Left lung (tissue), 10 donors: ENCODE measurements around the gene SLC12A8. TPM values are rescaled to one million over a fixed set of nuclear protein-coding genes. Genes with fewer than 3 reads are reported as not detected.

Experiments
- ATAC-seq: fragments of 200-7000 bp; cut with Tn5 transposase; one replicate; pipeline ENCODE4 v1.9.1; 2020; ENCODE audit warnings: moderate library complexity
- DNase-seq, 4 donors: peaks; one replicate each; pipeline ENCODE4 v3.0.0-alpha.2; 2013 to 2020
- H3K27ac ChIP-seq, 2 donors: fragments of 200-600 bp; sonication (generic) in 1 of 2; one replicate each; pipeline versions ENCODE4 v1.5.0 to v1.8.0; 2020 to 2021
- H3K27me3 ChIP-seq, 2 donors: fragments of 200-600 bp; sonication (generic) in 1 of 2; one replicate each; pipeline versions ENCODE4 v1.5.0 to v1.8.0; 2020 to 2021
- H3K36me3 ChIP-seq, 2 donors: fragments of 200-600 bp; sonication (generic) in 1 of 2; one replicate each; pipeline versions ENCODE4 v1.5.0 to v1.8.0; 2020 to 2021
- H3K4me1 ChIP-seq, 2 donors: fragments of 200-600 bp; one replicate each; pipeline ENCODE4 v1.8.0; 2021
- H3K4me3 ChIP-seq, 2 donors: fragments of 200-600 bp; sonication (generic) in 1 of 2; one replicate each; pipeline versions ENCODE4 v1.5.0 to v1.8.0; 2020 to 2021; ENCODE audit warnings: mild to moderate bottlenecking in 1 of 2
- H3K9me3 ChIP-seq, 2 donors: fragments of 200-600 bp; sonication (generic) in 1 of 2; one replicate each; pipeline versions ENCODE4 v1.5.0 to v1.8.0; 2020 to 2021
- CTCF ChIP-seq, 2 donors: fragments of 200-600 bp; sonication (generic) in 1 of 2; IDR thresholded peaks; one replicate each; pipeline versions ENCODE4 v1.5.0 to v1.8.0; 2021; ENCODE audit warnings: antibody characterized with exemption in 2 of 2
- intact Hi-C, 2 donors: fragments of 100-400 bp; cut with DNase I; formaldehyde crosslinking; loops; one replicate each; pipeline versions ENCODE4 v1.11.2 to v1.14.2; 2022
- polyA plus RNA-seq, 6 donors: library from polyadenylated mRNA; unstranded; fragments of 120-200 nt; gene quantifications; one replicate each; pipeline ENCODE4 v1.2.1, GENCODE V29; 2013; ENCODE audit not compliant: insufficient read length in 6 of 6
- total RNA-seq, 2 donors: library from RNA; stranded (reverse); fragmentation: NEBNext Ultra II Directional; extraction: Animal tissue kit (Norgen Biotek cat#: 25700); gene quantifications; one replicate each; pipeline ENCODE4 v1.2.1, GENCODE V29; 2021
- donor health status: DM: no; HTN: yes; CAD: no.
- donor health status: DM: no; HTN: no; CAD: no.

The SLC12A8 gene
- total and polyA plus RNA-seq, 8 donors, result 1.1 to 17.1 (median 1.6) TPM

GRCh38 chr3:125059488-125060245 is 152.9 kb downstream of the SLC12A8 start:
- peaks cover 20 to 52% of the 10 kb centered on the region in 2 donors for H3K4me1 ChIP-seq
- no peak for TF ChIP-seq CTCF (IDR thresholded peaks at IDR 0.05)

GRCh38 chr3:125058959-125059358 is 153.6 kb downstream of the SLC12A8 start:
- Histone ChIP-seq H3K9me3 (no peaks in the 10 kb centered on the region), H3K4me1 (peaks cover 27 to 59% of the 10 kb centered on the region in 2 donors), H3K4me3 (no peak overlapping the region), H3K27me3 (peaks cover 0 to 19% of the 10 kb centered on the region in 2 donors), H3K27ac (no peak overlapping the region), H3K36me3 (no peaks in the 10 kb centered on the region)
- TF ChIP-seq CTCF (IDR thresholded peaks at IDR 0.05), result no peak
- intact Hi-C loops, result no loop called here
- DNase-seq (no peak), ATAC-seq (no peak)

More at GRCh38 chr3:125059488-125060245, 152.9 kb downstream of the SLC12A8 start:
- Histone ChIP-seq H3K4me3 (no peak overlapping the region), H3K36me3 (no peaks in the 10 kb centered on the region), H3K27ac (no peak overlapping the region), H3K9me3 (no peaks in the 10 kb centered on the region), H3K27me3 (peaks cover 0 to 19% of the 10 kb centered on the region in 2 donors)
- ATAC-seq, result no peak
- intact Hi-C loops, result loop anchor here in 1 of 2 donors (10.0 kb wide), 1 partner anchor 75 kb away; no protein-coding TSS in a partner anchor
- no peak for DNase-seq

GRCh38 chr3:125058529-125058928 is 154.0 kb downstream of the SLC12A8 start:
- no peak overlapping the region for H3K27ac ChIP-seq
- TF ChIP-seq CTCF (IDR thresholded peaks at IDR 0.05), result no peak
- no peaks in the 10 kb centered on the region for H3K9me3 ChIP-seq
- ATAC-seq, result no peak
- H3K27me3 ChIP-seq, result peaks cover 0 to 19% of the 10 kb centered on the region in 2 donors
- intact Hi-C loops, result no loop called here
- peaks cover 31 to 61% of the 10 kb centered on the region in 2 donors for H3K4me1 ChIP-seq
- H3K36me3 ChIP-seq, result no peaks in the 10 kb centered on the region
- DNase-seq, result no peak
- no peak overlapping the region for H3K4me3 ChIP-seq

- intact Hi-C loops, result no loop called here
- ATAC-seq (no peak), DNase-seq (no peak)
- Histone ChIP-seq H3K27ac (no peak overlapping the region), H3K36me3 (no peaks in the 10 kb centered on the region), H3K9me3 (no peaks in the 10 kb centered on the region), H3K4me3 (no peak overlapping the region), H3K4me1 (peaks cover 34 to 61% of the 10 kb centered on the region in 2 donors), H3K27me3 (peaks cover 0 to 21% of the 10 kb centered on the region in 2 donors)
- no peak for TF ChIP-seq CTCF (IDR thresholded peaks at IDR 0.05)
Measured at GRCh38 chr3:125057186-125057850, 155.2 kb downstream of the SLC12A8 start.
